HEK293 (cell line): ENCODE results near the gene LAMTOR4.

Experiments
- FEZF1 ChIP-seq: fragments of 450-650 bp; formaldehyde crosslinking; IDR thresholded peaks from 2 replicates; pipeline ENCODE4 v1.5.1; 2016; ENCODE audit warnings: missing biosample characterization, missing genetic modification characterization
- GLIS2 ChIP-seq: fragments of 450-650 bp; formaldehyde crosslinking; IDR thresholded peaks from 2 replicates; pipeline ENCODE4 v1.5.1; 2016; ENCODE audit warnings: missing biosample characterization, missing genetic modification characterization
- KLF1 ChIP-seq: fragments of 450-650 bp; formaldehyde crosslinking; IDR thresholded peaks from 2 replicates; pipeline ENCODE4 v1.5.1; 2016; ENCODE audit warnings: missing biosample characterization, missing genetic modification characterization
- KLF10 ChIP-seq: fragments of 450-650 bp; IDR thresholded peaks from 2 replicates; pipeline ENCODE4 v1.5.1; 2018; ENCODE audit warnings: missing biosample characterization, mild to moderate bottlenecking, missing genetic modification characterization
- KLF17 ChIP-seq: fragments of 450-650 bp; formaldehyde crosslinking; IDR thresholded peaks from 2 replicates; pipeline ENCODE4 v1.5.1; 2016; ENCODE audit warnings: missing biosample characterization, missing genetic modification characterization
- KLF7 ChIP-seq: fragments of 450-650 bp; formaldehyde crosslinking; IDR thresholded peaks from 2 replicates; pipeline ENCODE4 v1.5.1; 2016; ENCODE audit warnings: missing biosample characterization, missing genetic modification characterization, borderline replicate concordance
- KLF9 ChIP-seq: fragments of 450-650 bp; formaldehyde crosslinking; IDR thresholded peaks from 2 replicates; pipeline ENCODE4 v1.5.1; 2016; ENCODE audit warnings: missing biosample characterization, missing genetic modification characterization, low read depth
- SCRT2 ChIP-seq: fragments of 450-650 bp; formaldehyde crosslinking; IDR thresholded peaks from 2 replicates; pipeline ENCODE4 v1.5.1; 2016; ENCODE audit warnings: missing biosample characterization, missing genetic modification characterization
- WT1 ChIP-seq: fragments of 450-650 bp; formaldehyde crosslinking; IDR thresholded peaks from 2 replicates; pipeline ENCODE4 v1.5.1; 2016; ENCODE audit warnings: missing biosample characterization, missing genetic modification characterization
- ZBTB1 ChIP-seq: fragments of 450-650 bp; formaldehyde crosslinking; IDR thresholded peaks from 2 replicates; pipeline ENCODE4 v1.5.1; 2016; ENCODE audit warnings: missing biosample characterization, missing genetic modification characterization
- ZBTB17 ChIP-seq: fragments of 450-650 bp; formaldehyde crosslinking; IDR thresholded peaks from 2 replicates; pipeline ENCODE4 v1.5.1; 2016; ENCODE audit warnings: missing biosample characterization, missing genetic modification characterization
- ZBTB20 ChIP-seq: fragments of 450-650 bp; formaldehyde crosslinking; IDR thresholded peaks from 2 replicates; pipeline ENCODE4 v1.5.1; 2016; ENCODE audit warnings: missing biosample characterization, missing genetic modification characterization
- ZBTB21 ChIP-seq: fragments of 450-650 bp; formaldehyde crosslinking; IDR thresholded peaks from 2 replicates; pipeline ENCODE4 v1.5.1; 2017; ENCODE audit warnings: missing biosample characterization, missing genetic modification characterization
- ZBTB6 ChIP-seq: fragments of 450-650 bp; formaldehyde crosslinking; IDR thresholded peaks from 2 replicates; pipeline ENCODE4 v1.5.1; 2017; ENCODE audit warnings: missing biosample characterization, missing genetic modification characterization
- ZBTB7A ChIP-seq: fragments of 450-650 bp; formaldehyde crosslinking; IDR thresholded peaks from 2 replicates; pipeline ENCODE4 v1.5.1; 2016; ENCODE audit warnings: low read depth, missing biosample characterization, missing genetic modification characterization
- ZNF10 ChIP-seq: fragments of 450-650 bp; formaldehyde crosslinking; IDR thresholded peaks from 2 replicates; pipeline ENCODE4 v1.5.1; 2017; ENCODE audit warnings: missing biosample characterization, missing genetic modification characterization
- ZNF112 ChIP-seq: fragments of 450-650 bp; formaldehyde crosslinking; IDR thresholded peaks from 2 replicates; pipeline ENCODE4 v1.5.0; 2017; ENCODE audit warnings: missing biosample characterization, missing genetic modification characterization
- ZNF175 ChIP-seq: fragments of 450-650 bp; formaldehyde crosslinking; IDR thresholded peaks from 2 replicates; pipeline ENCODE4 v1.5.1; 2016; ENCODE audit warnings: missing biosample characterization, missing genetic modification characterization
- ZNF202 ChIP-seq: fragments of 450-650 bp; formaldehyde crosslinking; IDR thresholded peaks from 2 replicates; pipeline ENCODE4 v1.5.1; 2016; ENCODE audit warnings: missing biosample characterization, missing genetic modification characterization, borderline replicate concordance
- ZNF223 ChIP-seq: fragments of 450-650 bp; formaldehyde crosslinking; IDR thresholded peaks from 2 replicates; pipeline ENCODE4 v1.5.1; 2016; ENCODE audit warnings: missing biosample characterization, missing genetic modification characterization
- ZNF266 ChIP-seq: fragments of 450-650 bp; formaldehyde crosslinking; IDR thresholded peaks from 2 replicates; pipeline ENCODE4 v1.5.1; 2016; ENCODE audit warnings: missing biosample characterization, missing genetic modification characterization, low read depth
- ZNF354C ChIP-seq: fragments of 450-650 bp; formaldehyde crosslinking; IDR thresholded peaks from 2 replicates; pipeline ENCODE4 v1.5.1; 2016; ENCODE audit warnings: missing biosample characterization, missing genetic modification characterization, low read depth, borderline replicate concordance
- ZNF544 ChIP-seq: fragments of 450-650 bp; formaldehyde crosslinking; IDR thresholded peaks from 2 replicates; pipeline ENCODE4 v1.5.0; 2017; ENCODE audit warnings: missing biosample characterization, missing genetic modification characterization
- ZNF585B ChIP-seq: fragments of 450-650 bp; formaldehyde crosslinking; IDR thresholded peaks from 2 replicates; pipeline ENCODE4 v1.5.1; 2016; ENCODE audit warnings: missing biosample characterization, missing genetic modification characterization
- ZNF596 ChIP-seq: fragments of 450-650 bp; IDR thresholded peaks from 2 replicates; pipeline ENCODE4 v1.5.0; 2018; ENCODE audit warnings: missing biosample characterization, mild to moderate bottlenecking, missing genetic modification characterization, moderate library complexity
- ZNF624 ChIP-seq: fragments of 450-650 bp; formaldehyde crosslinking; IDR thresholded peaks from 2 replicates; pipeline ENCODE4 v1.5.1; 2017; ENCODE audit warnings: missing biosample characterization, missing genetic modification characterization
- ZNF660 ChIP-seq: fragments of 450-650 bp; IDR thresholded peaks from 2 replicates; pipeline ENCODE4 v1.5.1; 2018; ENCODE audit warnings: missing biosample characterization, mild to moderate bottlenecking, missing genetic modification characterization
- ZSCAN16 ChIP-seq: fragments of 450-650 bp; formaldehyde crosslinking; IDR thresholded peaks from 2 replicates; pipeline ENCODE4 v1.5.1; 2016; ENCODE audit warnings: missing biosample characterization, missing genetic modification characterization
- TF ChIP-seq, protein P1 (sequence below): fragments of 450-650 bp; formaldehyde crosslinking; conservative IDR thresholded peaks from 2 replicates; pipeline ENCODE4 v1.5.1; 2016; ENCODE audit warnings: low read depth, missing biosample characterization, missing genetic modification characterization
- TF ChIP-seq, protein P2 (sequence below): fragments of 450-650 bp; formaldehyde crosslinking; IDR thresholded peaks from 2 replicates; pipeline ENCODE4 v1.5.1; 2016; ENCODE audit warnings: missing biosample characterization, missing genetic modification characterization, borderline replicate concordance

Gene LAMTOR4

DNA sequence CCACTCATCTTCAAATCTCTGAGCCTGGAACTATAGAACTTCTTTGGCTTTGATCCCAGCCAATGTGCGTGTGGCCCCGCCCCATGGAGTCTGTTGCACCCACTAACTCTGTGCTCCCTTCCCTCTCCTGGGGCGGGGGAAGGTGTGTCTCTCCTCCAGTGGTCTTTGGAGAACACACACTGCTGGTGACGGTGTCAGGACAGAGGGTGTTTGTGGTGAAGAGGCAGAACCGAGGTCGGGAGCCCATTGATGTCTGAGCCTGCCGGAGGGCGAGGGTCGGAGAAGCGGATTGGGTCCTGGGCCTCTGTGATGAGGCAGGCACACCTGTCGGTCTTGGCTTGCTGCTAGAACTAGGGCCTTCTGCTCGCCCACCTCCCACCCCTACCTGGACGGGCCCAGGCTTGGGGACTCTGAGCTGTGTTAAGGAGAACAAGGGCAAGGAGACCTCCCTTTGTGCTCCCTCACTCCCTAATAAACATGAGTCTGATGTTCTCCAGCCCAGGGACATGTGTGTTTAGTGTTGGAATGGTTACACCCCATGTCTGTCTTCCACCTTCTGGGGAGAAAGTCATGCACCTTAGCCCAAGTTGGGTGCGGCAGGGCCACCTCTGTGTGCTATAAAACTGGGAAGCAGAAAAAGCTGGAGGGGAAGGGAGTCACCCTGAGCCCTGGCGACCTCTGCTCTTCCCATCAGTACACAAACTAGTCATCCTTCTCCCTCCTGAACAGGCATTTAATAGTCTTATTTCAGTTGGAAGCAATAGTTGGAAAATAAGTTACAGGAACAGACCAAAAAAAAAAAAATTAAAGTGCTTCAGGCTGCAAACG is 5.2 kb downstream of the LAMTOR4 start (continued):
- TF ChIP-seq, protein P1, sequence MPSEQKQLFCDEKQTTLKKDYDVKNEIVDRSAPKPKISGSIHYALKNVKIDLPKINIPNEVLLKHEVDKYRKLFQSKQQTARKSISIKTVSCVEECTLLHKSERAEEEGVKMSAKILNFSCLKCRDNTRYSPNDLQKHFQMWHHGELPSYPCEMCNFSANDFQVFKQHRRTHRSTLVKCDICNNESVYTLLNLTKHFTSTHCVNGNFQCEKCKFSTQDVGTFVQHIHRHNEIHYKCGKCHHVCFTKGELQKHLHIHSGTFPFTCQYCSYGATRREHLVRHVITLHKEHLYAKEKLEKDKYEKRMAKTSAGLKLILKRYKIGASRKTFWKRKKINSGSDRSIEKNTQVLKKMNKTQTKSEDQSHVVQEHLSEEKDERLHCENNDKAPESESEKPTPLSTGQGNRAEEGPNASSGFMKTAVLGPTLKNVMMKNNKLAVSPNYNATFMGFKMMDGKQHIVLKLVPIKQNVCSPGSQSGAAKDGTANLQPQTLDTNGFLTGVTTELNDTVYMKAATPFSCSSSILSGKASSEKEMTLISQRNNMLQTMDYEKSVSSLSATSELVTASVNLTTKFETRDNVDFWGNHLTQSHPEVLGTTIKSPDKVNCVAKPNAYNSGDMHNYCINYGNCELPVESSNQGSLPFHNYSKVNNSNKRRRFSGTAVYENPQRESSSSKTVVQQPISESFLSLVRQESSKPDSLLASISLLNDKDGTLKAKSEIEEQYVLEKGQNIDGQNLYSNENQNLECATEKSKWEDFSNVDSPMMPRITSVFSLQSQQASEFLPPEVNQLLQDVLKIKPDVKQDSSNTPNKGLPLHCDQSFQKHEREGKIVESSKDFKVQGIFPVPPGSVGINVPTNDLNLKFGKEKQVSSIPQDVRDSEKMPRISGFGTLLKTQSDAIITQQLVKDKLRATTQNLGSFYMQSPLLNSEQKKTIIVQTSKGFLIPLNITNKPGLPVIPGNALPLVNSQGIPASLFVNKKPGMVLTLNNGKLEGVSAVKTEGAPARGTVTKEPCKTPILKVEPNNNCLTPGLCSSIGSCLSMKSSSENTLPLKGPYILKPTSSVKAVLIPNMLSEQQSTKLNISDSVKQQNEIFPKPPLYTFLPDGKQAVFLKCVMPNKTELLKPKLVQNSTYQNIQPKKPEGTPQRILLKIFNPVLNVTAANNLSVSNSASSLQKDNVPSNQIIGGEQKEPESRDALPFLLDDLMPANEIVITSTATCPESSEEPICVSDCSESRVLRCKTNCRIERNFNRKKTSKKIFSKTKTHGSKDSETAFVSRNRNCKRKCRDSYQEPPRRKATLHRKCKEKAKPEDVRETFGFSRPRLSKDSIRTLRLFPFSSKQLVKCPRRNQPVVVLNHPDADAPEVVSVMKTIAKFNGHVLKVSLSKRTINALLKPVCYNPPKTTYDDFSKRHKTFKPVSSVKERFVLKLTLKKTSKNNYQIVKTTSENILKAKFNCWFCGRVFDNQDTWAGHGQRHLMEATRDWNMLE (tag by site-specific recombination), result no peak
- no peak for TF ChIP-seq ZNF354C (tag by site-specific recombination)
- no peak for TF ChIP-seq ZNF266
- peak; percentile 94 for TF ChIP-seq ZBTB20 (tag by site-specific recombination)
- TF ChIP-seq GLIS2 (tag by site-specific recombination), result peak; percentile 42
- TF ChIP-seq ZNF202 (tag by site-specific recombination), result no peak
- no peak for TF ChIP-seq ZNF112 (tag by site-specific recombination)
- no peak for TF ChIP-seq ZNF596 (tag by site-specific recombination)
- TF ChIP-seq FEZF1, result no peak
- no peak for TF ChIP-seq ZNF175
- TF ChIP-seq ZNF624 (tag by site-specific recombination), result no peak
- TF ChIP-seq SCRT2 (tag by site-specific recombination), result peak; percentile 97
- TF ChIP-seq ZBTB21 (tag by site-specific recombination), result no peak
- TF ChIP-seq, protein P2, sequence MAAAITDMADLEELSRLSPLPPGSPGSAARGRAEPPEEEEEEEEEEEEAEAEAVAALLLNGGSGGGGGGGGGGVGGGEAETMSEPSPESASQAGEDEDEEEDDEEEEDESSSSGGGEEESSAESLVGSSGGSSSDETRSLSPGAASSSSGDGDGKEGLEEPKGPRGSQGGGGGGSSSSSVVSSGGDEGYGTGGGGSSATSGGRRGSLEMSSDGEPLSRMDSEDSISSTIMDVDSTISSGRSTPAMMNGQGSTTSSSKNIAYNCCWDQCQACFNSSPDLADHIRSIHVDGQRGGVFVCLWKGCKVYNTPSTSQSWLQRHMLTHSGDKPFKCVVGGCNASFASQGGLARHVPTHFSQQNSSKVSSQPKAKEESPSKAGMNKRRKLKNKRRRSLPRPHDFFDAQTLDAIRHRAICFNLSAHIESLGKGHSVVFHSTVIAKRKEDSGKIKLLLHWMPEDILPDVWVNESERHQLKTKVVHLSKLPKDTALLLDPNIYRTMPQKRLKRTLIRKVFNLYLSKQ (tag by site-specific recombination), result no peak
- no peak for TF ChIP-seq KLF7 (tag by site-specific recombination)
- peak; percentile 78 for TF ChIP-seq WT1
- peak; percentile 93 for TF ChIP-seq ZBTB17 (tag by site-specific recombination)
- no peak for TF ChIP-seq ZNF223 (tag by site-specific recombination)
- no peak for TF ChIP-seq KLF9 (tag by site-specific recombination)
- no peak for TF ChIP-seq ZNF585B (tag by site-specific recombination)
- no peak for TF ChIP-seq ZNF660 (tag by site-specific recombination)
- peak; percentile 47; the same call in 1 of the 2 replicates for TF ChIP-seq ZNF10 (tag by site-specific recombination)
- TF ChIP-seq KLF1, result peak; percentile 75
- no peak for TF ChIP-seq KLF10
- no peak for TF ChIP-seq ZSCAN16 (tag by site-specific recombination)
- no peak for TF ChIP-seq ZBTB7A
- peak; percentile 26; the same call in 1 of the 2 replicates for TF ChIP-seq KLF17
- no peak for TF ChIP-seq ZNF544 (tag by site-specific recombination)
- no peak for TF ChIP-seq ZBTB1
- no peak for TF ChIP-seq ZBTB6 (tag by site-specific recombination)
